ENCODE measurements around the gene CIZ1. TPM values are rescaled to one million over a fixed set of nuclear protein-coding genes. Genes with fewer than 3 reads are reported as not detected.
A peak's percentile ranks its signal among the peaks of the same experiment; 100 is the strongest.

The CIZ1 gene
- polyA plus RNA-seq, 1 of the 3 experiments (the other 2 are of a cell fraction) = 37.0 TPM

- no peaks in the 10 kb centered on the region for H3K9me2 ChIP-seq
- POLR2A ChIA-PET = interaction anchor here (1.1 to 1.4 kb wide), 3 partner anchors 10 to 34 kb away, joined by 3 read pairs; no protein-coding TSS in a partner anchor
- peak overlapping the region; percentile 94 to 96 for H3K4me3 ChIP-seq (ENCODE audit: low read depth in 2 of 2, low read length in 1 of 2)
- no peaks in the 10 kb centered on the region for H3K27me3 ChIP-seq (ENCODE audit: insufficient read depth)
- H3K36me3 ChIP-seq (replicated peaks in 1 of 2; ENCODE audit: control insufficient read depth in 1 of 2, insufficient read depth in 2 of 2, low read length in 1 of 2) = peaks cover 0 to 10% of the 10 kb centered on the region in 2 experiments
- peak overlapping the region; percentile 91 to 97 for H3K27ac ChIP-seq (ENCODE audit: low read depth in 2 of 2, low read length in 1 of 2)
- H3F3A ChIP-seq (replicated peaks; ENCODE audit: insufficient read depth) = no peaks in the 10 kb centered on the region
- H3K4me1 ChIP-seq (ENCODE audit: control insufficient read depth in 1 of 2, insufficient read depth in 2 of 2, low read depth in 1 of 2, low read length in 1 of 2) = peaks cover 0 to 27% of the 10 kb centered on the region in 2 experiments; a peak in 1 of 4 replicates
- peak; percentile 94 for DNase-seq
- CTCF ChIA-PET = interaction anchor here (0.8 to 6.3 kb wide), 5 partner anchors 12 to 185 kb away, joined by 3 to 82 read pairs (median 3); no protein-coding TSS in a partner anchor
- H3K9ac ChIP-seq = peak overlapping the region; percentile 89
- H2AFZ ChIP-seq (ENCODE audit: low read depth) = peak overlapping the region; percentile 99
- H3K79me2 ChIP-seq (ENCODE audit: insufficient read depth) = peaks cover 21% of the 10 kb centered on the region
- peaks cover 14% of the 10 kb centered on the region; the same call in 1 of the 2 replicates for H4K20me1 ChIP-seq (ENCODE audit: insufficient read depth)
- 0% methylated on average over 33 of the region's 82 CpGs for WGBS (ENCODE audit: low lambda C conversion rate)
- peak overlapping the region; percentile 98 for H3K4me2 ChIP-seq
- H3K9me3 ChIP-seq = no peaks in the 10 kb centered on the region
- TF ChIP-seq YY1 (IDR thresholded peaks at IDR 0.05; ENCODE audit: low read depth) (0 out of 2 replicates have a peak, but pooled peaks have one; percentile 60), POLR2AphosphoS5 (IDR thresholded peaks at IDR 0.05; ENCODE audit: low read depth, low read length) (0 out of 2 replicates have a peak, but pooled peaks have one; percentile 58), TCF12 (IDR thresholded peaks at IDR 0.05) (no peak), GATA2 (CRISPR knock-in tag; IDR thresholded peaks at IDR 0.05) (no peak), MEF2A (IDR thresholded peaks at IDR 0.05; ENCODE audit: borderline replicate concordance, low read depth) (no peak; the same call in 1 of the 2 replicates), NFIC (IDR thresholded peaks at IDR 0.05; ENCODE audit: borderline replicate concordance) (no peak), TEAD4 (IDR thresholded peaks at IDR 0.05; ENCODE audit: borderline replicate concordance, insufficient read depth) (no peak), RAD21 (IDR thresholded peaks at IDR 0.05; ENCODE audit: low read length) (no peak), EZH2phosphoT487 (IDR thresholded peaks at IDR 0.05; ENCODE audit: borderline replicate concordance, low read depth) (no peak), JUND (IDR thresholded peaks at IDR 0.05) (no peak), MAX (IDR thresholded peaks at IDR 0.05; ENCODE audit: low read depth) (peak; percentile 91), ZBTB33 (IDR thresholded peaks at IDR 0.05; ENCODE audit: borderline replicate concordance, low read depth) (no peak; the same call in 1 of the 2 replicates), RXRA (IDR thresholded peaks at IDR 0.05; ENCODE audit: borderline replicate concordance, low read depth) (no peak), FOXM1 (IDR thresholded peaks at IDR 0.05; ENCODE audit: low read depth) (no peak), ELF1 (IDR thresholded peaks at IDR 0.05) (no peak; the same call in none of the 2 replicates), PBX3 (IDR thresholded peaks at IDR 0.05) (no peak), FOSL2 (IDR thresholded peaks at IDR 0.05; ENCODE audit: borderline replicate concordance, low read depth) (no peak), GABPA (IDR thresholded peaks at IDR 0.05; ENCODE audit: low read depth) (peak; percentile 59; the same call in 1 of the 2 replicates), RCOR1 (IDR thresholded peaks at IDR 0.05; ENCODE audit: low read length) (no peak), CTCF (IDR thresholded peaks at IDR 0.05) (no peak), RFX5 (IDR thresholded peaks at IDR 0.05; ENCODE audit: low read length) (no peak), USF2 (IDR thresholded peaks at IDR 0.05; ENCODE audit: borderline replicate concordance, low read depth, low read length) (no peak), USF1 (IDR thresholded peaks at IDR 0.05; ENCODE audit: borderline replicate concordance, low read depth) (peak; percentile 87)
These were observed 63.2 kb downstream of the CIZ1 start for GRCh38 chr9:128127990-128128835.

Measured in SK-N-SH (cell line).